ENCODE measurements around the gene NMNAT2. TPM values are rescaled to one million over a fixed set of nuclear protein-coding genes. Genes with fewer than 3 reads are reported as not detected.

NMNAT2 gene
- total RNA-seq, 2 donors from 2014 or later = 1.0 to 1.3 TPM

DNA sequence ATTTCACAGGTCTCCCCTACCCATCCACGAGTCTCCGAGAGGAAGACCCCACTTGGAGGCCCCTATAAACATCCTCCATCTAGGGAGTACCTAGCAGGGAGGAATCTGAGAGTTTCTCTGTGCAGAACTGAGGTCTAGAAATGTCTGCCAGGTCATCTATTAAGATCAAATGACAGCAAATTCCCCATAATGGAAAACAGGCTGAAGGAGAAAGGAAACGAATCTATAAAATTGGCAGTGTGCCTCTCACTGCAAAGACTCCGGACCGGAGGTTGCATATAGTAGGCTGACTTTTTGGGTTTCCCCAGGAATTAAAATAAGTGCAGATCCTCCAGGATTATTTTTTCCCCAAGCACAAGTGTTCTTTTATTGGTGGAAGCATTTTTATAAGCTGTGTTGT, 57.7 kb downstream of the NMNAT2 start:
- Histone ChIP-seq H3K36me3 (replicated peaks in 1 of 2; ENCODE audit: insufficient read depth in 1 of 2, low read depth in 2 of 2) (no peaks in the 10 kb centered on the region), H3K27ac (no peak overlapping the region), H3K4me1 (no peaks in the 10 kb centered on the region), H3K9me3 (no peaks in the 10 kb centered on the region), H3K4me3 (no peak overlapping the region), H3K27me3 (no peaks in the 10 kb centered on the region)
- DNase-seq (no peak), ATAC-seq (no peak)
- TF ChIP-seq, protein P1, sequence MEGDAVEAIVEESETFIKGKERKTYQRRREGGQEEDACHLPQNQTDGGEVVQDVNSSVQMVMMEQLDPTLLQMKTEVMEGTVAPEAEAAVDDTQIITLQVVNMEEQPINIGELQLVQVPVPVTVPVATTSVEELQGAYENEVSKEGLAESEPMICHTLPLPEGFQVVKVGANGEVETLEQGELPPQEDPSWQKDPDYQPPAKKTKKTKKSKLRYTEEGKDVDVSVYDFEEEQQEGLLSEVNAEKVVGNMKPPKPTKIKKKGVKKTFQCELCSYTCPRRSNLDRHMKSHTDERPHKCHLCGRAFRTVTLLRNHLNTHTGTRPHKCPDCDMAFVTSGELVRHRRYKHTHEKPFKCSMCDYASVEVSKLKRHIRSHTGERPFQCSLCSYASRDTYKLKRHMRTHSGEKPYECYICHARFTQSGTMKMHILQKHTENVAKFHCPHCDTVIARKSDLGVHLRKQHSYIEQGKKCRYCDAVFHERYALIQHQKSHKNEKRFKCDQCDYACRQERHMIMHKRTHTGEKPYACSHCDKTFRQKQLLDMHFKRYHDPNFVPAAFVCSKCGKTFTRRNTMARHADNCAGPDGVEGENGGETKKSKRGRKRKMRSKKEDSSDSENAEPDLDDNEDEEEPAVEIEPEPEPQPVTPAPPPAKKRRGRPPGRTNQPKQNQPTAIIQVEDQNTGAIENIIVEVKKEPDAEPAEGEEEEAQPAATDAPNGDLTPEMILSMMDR (IDR thresholded peaks at IDR 0.05) = no peak
- TF ChIP-seq POLR2A (IDR thresholded peaks at IDR 0.05) = no peak
- 40 to 45% methylated on average over 5 of the region's 5 CpGs for WGBS, 2 donors
- intact Hi-C loops (cut with DNase I) = no loop called here

DNA sequence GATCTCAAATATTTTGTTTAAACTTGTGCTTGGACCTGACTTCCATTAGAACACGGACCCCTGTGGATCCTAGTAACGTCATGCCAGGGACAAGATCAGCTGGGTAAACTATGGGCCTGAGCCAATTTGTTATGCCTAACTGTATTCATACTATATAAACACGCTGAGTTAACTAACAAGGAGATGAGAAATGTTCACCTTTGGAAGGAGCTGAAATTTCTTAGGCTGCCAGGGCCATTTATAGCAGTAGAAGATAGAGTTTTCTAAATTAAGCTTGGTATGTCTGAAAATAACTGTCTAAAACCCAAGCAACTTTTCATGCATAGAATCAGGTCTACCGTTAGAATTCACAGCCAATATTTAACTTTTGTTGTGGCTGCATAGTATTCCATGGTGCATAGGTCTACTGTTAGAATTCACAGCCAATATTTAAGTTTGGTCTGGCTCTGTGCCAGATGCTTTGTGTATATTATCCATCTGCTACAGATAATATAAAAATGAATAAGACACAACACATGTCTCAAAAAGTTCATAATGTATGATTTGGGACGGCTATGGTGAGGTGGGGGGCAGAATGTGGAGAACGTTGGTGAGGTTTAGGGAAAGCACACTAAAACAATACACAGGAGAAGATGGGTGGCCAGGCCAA, 61.5 kb downstream of the NMNAT2 start:
- ATAC-seq (no peak), DNase-seq (no peak)
- Histone ChIP-seq H3K9me3 (no peaks in the 10 kb centered on the region), H3K4me1 (no peaks in the 10 kb centered on the region), H3K36me3 (replicated peaks in 1 of 2; ENCODE audit: insufficient read depth in 1 of 2, low read depth in 2 of 2) (no peaks in the 10 kb centered on the region), H3K4me3 (no peak overlapping the region), H3K27me3 (no peaks in the 10 kb centered on the region), H3K27ac (no peak overlapping the region)
- intact Hi-C loops (cut with DNase I) = no loop called here
- WGBS, 2 donors = 66 to 76% methylated on average over 6 of the region's 6 CpGs
- TF ChIP-seq, protein P1 (IDR thresholded peaks at IDR 0.05) = no peak
- no peak for TF ChIP-seq POLR2A (IDR thresholded peaks at IDR 0.05)

DNA sequence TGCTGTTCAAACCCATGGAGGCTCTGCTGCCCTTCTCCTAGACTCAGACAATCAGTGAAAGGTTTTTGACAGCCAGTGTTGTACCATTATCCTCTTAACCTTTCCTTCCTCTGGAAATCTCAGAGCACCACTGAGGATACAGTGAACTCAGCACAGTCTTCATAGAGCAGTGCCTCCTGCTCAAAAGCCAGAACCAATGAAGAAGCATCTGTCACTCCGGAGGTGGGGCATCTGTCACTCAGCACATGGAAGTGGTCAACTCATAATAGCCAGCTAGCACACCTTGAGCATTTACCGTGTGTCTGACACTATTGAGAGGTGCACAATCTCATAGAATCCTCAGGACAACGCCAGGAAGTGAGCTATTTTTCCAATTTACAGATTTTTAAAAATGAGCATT, 62.4 kb downstream of the NMNAT2 start:
- ATAC-seq = no peak
- intact Hi-C loops (cut with DNase I) = no loop called here
- Histone ChIP-seq H3K36me3 (replicated peaks in 1 of 2; ENCODE audit: insufficient read depth in 1 of 2, low read depth in 2 of 2) (no peaks in the 10 kb centered on the region), H3K9me3 (no peaks in the 10 kb centered on the region), H3K4me3 (no peak overlapping the region), H3K27ac (no peak overlapping the region), H3K27me3 (no peaks in the 10 kb centered on the region), H3K4me1 (no peaks in the 10 kb centered on the region)
- DNase-seq = no peak
- TF ChIP-seq, protein P1 (IDR thresholded peaks at IDR 0.05) = no peak
- TF ChIP-seq POLR2A (IDR thresholded peaks at IDR 0.05) = no peak
- WGBS, 2 donors = 74 to 87% methylated on average over 3 of the region's 3 CpGs

DNA sequence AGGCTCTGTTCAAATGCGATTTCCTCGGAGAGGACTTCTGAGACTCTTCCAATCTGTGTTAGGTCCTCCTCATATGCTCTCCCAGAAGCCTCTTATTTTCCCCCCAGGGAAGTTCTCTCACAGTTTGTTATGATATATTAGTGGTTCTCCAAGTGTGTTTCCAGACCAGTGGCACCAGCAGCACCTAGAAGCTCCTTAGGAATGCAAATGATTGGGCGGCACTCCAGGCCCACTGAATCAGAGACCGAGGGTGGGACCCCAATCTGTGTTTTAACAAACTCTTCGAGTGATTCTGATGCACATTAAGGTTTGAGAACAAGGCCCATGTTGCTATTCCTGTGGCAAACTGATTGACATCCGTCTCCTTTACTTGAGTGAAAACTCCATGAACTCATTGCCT, 63.0 kb downstream of the NMNAT2 start:
- intact Hi-C loops (cut with DNase I) = no loop called here
- DNase-seq (no peak), ATAC-seq (no peak)
- no peak overlapping the region for H3K4me3 ChIP-seq
- no peaks in the 10 kb centered on the region for H3K27me3 ChIP-seq
- TF ChIP-seq POLR2A (IDR thresholded peaks at IDR 0.05) = no peak
- TF ChIP-seq, protein P1 (IDR thresholded peaks at IDR 0.05) = no peak
- no peaks in the 10 kb centered on the region for H3K4me1 ChIP-seq
- 68 to 76% methylated on average over 6 of the region's 6 CpGs for WGBS, 2 donors
- no peaks in the 10 kb centered on the region for H3K36me3 ChIP-seq (replicated peaks in 1 of 2; ENCODE audit: insufficient read depth in 1 of 2, low read depth in 2 of 2)
- H3K9me3 ChIP-seq = no peaks in the 10 kb centered on the region
- H3K27ac ChIP-seq = no peak overlapping the region

DNA sequence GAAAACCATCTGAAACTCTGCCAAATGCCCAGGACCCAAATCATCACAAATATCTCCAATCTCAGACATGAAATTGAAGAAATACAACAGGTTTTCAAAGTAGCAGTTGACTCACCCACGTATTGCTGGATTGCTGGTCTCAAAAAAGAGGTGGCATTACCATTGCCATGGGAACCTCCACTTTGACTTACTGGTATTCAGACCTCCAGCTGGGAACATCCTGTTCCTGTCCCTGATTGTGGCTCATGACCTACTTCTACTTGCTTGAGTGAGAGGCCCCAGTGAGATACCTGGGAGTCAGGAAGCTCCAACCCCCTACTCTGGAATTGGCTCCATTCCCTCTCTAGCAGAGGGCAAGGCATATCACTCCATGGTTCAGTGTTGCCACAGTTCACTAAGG, 64.6 kb downstream of the NMNAT2 start:
- no peak for ATAC-seq
- H3K36me3 ChIP-seq (replicated peaks in 1 of 2; ENCODE audit: insufficient read depth in 1 of 2, low read depth in 2 of 2) = no peaks in the 10 kb centered on the region
- WGBS, 2 donors = 55 to 75% methylated on average over 1 of the region's 1 CpG
- intact Hi-C loops (cut with DNase I) = no loop called here
- H3K9me3 ChIP-seq = no peaks in the 10 kb centered on the region
- no peak overlapping the region for H3K4me3 ChIP-seq
- H3K4me1 ChIP-seq = no peaks in the 10 kb centered on the region
- no peaks in the 10 kb centered on the region for H3K27me3 ChIP-seq
- peak in 2 of 4 donors; percentile 7 to 17 for DNase-seq
- TF ChIP-seq, protein P1 (IDR thresholded peaks at IDR 0.05) = no peak
- TF ChIP-seq POLR2A (IDR thresholded peaks at IDR 0.05) = no peak
- no peak overlapping the region for H3K27ac ChIP-seq

Data from body of pancreas (tissue), 4 donors.